ENCODE measurements around the gene MRRF. TPM values are rescaled to one million over a fixed set of nuclear protein-coding genes. Genes with fewer than 3 reads are reported as not detected.

Gene MRRF
- total RNA-seq, 3 donors from 2014 or later (not counting 1 experiment from before 2014, with no cell fraction given): 17.7 to 29.9 (median 21.3) TPM

DNA sequence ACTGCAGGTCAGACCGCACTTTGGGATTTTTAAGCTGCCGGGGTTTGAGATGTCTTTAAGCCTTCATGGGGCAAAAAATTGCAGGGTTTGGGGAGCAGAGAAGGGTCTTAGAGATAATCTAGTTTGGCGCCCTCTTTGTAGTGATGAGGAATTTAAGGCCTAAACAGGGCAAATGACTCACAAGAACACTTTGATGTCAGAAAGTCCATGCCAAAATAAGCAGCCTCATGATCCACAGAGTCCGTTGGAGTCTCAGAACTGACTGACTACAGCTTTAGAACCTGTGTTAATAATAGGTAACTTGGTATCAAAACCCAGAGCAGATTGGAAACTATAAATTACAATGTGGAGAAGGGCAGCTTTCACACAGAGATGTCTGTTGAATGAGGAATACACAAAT lies 70.2 kb downstream of the MRRF start:
- H3K36me3 ChIP-seq (ENCODE audit: control insufficient read depth, insufficient read depth, low read length): no peaks in the 10 kb centered on the region
- H3K27ac ChIP-seq (ENCODE audit: low read length): no peak overlapping the region
- intact Hi-C loops (cut with micrococcal nuclease): no loop called here
- H3K9me3 ChIP-seq (ENCODE audit: control insufficient read depth, insufficient read depth, low read length): no peaks in the 10 kb centered on the region
- Mint-ChIP-seq H3K36me3 (no peaks in the 10 kb centered on the region), H3K4me1 (no peaks in the 10 kb centered on the region), H3K9me3 (no peaks in the 10 kb centered on the region), H3K4me3 (no peak overlapping the region), H3K27me3 (ENCODE audit: low read depth in 2 of 2) (peaks cover 0 to 3% of the 10 kb centered on the region in 2 donors), H3K27ac (no peak overlapping the region)
- no peak for ATAC-seq
- H3K27me3 ChIP-seq (ENCODE audit: control insufficient read depth, insufficient read depth, low read length): no peaks in the 10 kb centered on the region
- WGBS (ENCODE audit: insufficient coverage): 89% methylated on average over 4 of the region's 4 CpGs
- no peak overlapping the region for H3K4me3 ChIP-seq (ENCODE audit: low read length)
- TF ChIP-seq, protein P1, sequence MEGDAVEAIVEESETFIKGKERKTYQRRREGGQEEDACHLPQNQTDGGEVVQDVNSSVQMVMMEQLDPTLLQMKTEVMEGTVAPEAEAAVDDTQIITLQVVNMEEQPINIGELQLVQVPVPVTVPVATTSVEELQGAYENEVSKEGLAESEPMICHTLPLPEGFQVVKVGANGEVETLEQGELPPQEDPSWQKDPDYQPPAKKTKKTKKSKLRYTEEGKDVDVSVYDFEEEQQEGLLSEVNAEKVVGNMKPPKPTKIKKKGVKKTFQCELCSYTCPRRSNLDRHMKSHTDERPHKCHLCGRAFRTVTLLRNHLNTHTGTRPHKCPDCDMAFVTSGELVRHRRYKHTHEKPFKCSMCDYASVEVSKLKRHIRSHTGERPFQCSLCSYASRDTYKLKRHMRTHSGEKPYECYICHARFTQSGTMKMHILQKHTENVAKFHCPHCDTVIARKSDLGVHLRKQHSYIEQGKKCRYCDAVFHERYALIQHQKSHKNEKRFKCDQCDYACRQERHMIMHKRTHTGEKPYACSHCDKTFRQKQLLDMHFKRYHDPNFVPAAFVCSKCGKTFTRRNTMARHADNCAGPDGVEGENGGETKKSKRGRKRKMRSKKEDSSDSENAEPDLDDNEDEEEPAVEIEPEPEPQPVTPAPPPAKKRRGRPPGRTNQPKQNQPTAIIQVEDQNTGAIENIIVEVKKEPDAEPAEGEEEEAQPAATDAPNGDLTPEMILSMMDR (IDR thresholded peaks at IDR 0.05): no peak
- no peak for DNase-seq
- no peaks in the 10 kb centered on the region for H3K4me1 ChIP-seq (ENCODE audit: control insufficient read depth, insufficient read depth, low read length)

DNA sequence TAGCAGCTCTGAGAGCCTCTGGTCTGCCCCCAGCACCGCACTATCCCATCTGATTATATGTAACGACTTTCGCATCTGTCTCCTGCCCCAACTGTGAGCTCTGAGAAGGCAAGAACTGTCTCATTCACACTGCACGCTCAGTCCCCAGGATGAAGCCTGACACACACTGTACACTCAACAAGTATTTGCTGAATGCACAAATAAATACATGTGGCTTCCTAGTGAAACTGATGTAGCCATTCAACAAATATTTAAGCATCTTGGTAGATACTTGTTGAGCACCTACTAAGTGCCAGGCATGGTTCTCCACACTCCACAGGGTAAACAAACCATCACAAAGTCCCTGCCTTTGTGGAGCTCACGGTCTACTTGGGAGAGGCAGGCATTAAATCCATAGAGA lies 71.5 kb downstream of the MRRF start:
- intact Hi-C loops (cut with micrococcal nuclease): no loop called here
- Histone ChIP-seq H3K27ac (ENCODE audit: low read length) (no peak overlapping the region), H3K36me3 (ENCODE audit: control insufficient read depth, insufficient read depth, low read length) (no peaks in the 10 kb centered on the region), H3K4me1 (ENCODE audit: control insufficient read depth, insufficient read depth, low read length) (no peaks in the 10 kb centered on the region), H3K9me3 (ENCODE audit: control insufficient read depth, insufficient read depth, low read length) (no peaks in the 10 kb centered on the region), H3K4me3 (ENCODE audit: low read length) (no peak overlapping the region), H3K27me3 (ENCODE audit: control insufficient read depth, insufficient read depth, low read length) (no peaks in the 10 kb centered on the region)
- no peak overlapping the region for H3K4me3 Mint-ChIP-seq
- no peaks in the 10 kb centered on the region for H3K36me3 Mint-ChIP-seq
- 87% methylated on average over 5 of the region's 5 CpGs for WGBS (ENCODE audit: insufficient coverage)
- no peak for DNase-seq
- no peak for ATAC-seq
- H3K9me3 Mint-ChIP-seq: no peaks in the 10 kb centered on the region
- H3K27ac Mint-ChIP-seq: no peak overlapping the region
- no peaks in the 10 kb centered on the region for H3K4me1 Mint-ChIP-seq
- H3K27me3 Mint-ChIP-seq (ENCODE audit: low read depth in 2 of 2): peaks cover 0 to 3% of the 10 kb centered on the region in 2 donors
- TF ChIP-seq, protein P1 (IDR thresholded peaks at IDR 0.05): no peak

DNA sequence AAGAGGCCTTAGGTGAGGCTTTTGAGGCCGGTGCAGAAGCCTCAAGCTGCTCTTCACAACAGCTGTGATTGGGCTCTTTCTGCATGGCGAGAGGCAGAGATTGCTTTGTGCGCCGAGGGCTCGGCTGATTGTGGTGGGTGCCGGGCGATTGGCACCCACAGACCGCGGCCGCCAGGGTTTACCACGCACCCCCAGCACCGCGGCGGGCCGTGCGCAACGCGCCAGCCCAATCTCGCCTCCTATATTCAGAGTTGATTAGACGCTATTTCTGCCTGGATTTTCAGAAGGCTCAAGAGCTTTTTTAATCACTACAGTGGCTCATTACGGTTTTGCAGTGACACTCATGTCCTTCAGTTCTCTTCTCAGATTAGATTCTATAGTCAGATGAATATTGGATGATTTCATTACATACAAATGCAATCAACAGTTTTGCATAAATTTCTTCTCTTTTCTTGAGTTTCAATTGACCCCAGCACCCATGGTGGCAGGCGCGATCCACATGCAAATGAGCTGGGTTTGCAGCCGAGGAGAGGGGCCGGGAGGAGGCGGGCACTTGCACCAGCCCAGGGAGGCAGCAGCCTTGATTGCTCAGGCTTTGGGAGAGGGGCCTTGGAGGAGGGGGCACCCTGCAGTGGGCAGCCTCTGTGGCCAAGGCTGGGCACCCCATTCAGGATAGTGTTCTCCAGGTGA lies 72.3 kb downstream of the MRRF start:
- Mint-ChIP-seq H3K36me3 (no peaks in the 10 kb centered on the region), H3K27ac (no peak overlapping the region), H3K27me3 (ENCODE audit: low read depth in 2 of 2) (peaks cover 0 to 3% of the 10 kb centered on the region in 2 donors), H3K9me3 (no peaks in the 10 kb centered on the region), H3K4me1 (no peaks in the 10 kb centered on the region), H3K4me3 (no peak overlapping the region)
- Histone ChIP-seq H3K36me3 (ENCODE audit: control insufficient read depth, insufficient read depth, low read length) (no peaks in the 10 kb centered on the region), H3K4me1 (ENCODE audit: control insufficient read depth, insufficient read depth, low read length) (no peaks in the 10 kb centered on the region), H3K27me3 (ENCODE audit: control insufficient read depth, insufficient read depth, low read length) (no peaks in the 10 kb centered on the region), H3K27ac (ENCODE audit: low read length) (no peak overlapping the region), H3K4me3 (ENCODE audit: low read length) (no peak overlapping the region), H3K9me3 (ENCODE audit: control insufficient read depth, insufficient read depth, low read length) (no peaks in the 10 kb centered on the region)
- ATAC-seq: no peak
- no peak for DNase-seq
- 77% methylated on average over 25 of the region's 26 CpGs for WGBS (ENCODE audit: insufficient coverage)
- intact Hi-C loops (cut with micrococcal nuclease): no loop called here
- TF ChIP-seq, protein P1 (IDR thresholded peaks at IDR 0.05): no peak

DNA sequence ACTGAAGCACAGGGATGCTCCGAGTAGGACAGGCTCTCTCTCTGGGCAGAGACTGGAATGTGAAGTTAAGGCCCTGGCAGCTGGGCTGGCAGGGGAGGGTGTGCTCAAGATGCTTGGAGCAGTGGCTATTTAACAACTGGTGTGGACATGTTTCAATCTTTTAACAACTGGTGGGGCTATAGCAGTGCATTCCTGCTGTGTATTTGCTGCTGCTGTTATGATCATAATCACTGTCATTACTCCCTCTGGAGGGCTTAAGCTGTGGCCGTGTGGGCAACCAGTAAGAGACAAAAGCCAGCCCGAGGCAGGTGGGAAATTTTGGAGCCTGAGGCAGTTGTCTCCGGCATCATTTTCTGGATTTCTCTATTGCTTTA lies 72.9 kb downstream of the MRRF start:
- Mint-ChIP-seq H3K27ac (no peak overlapping the region), H3K36me3 (no peaks in the 10 kb centered on the region), H3K4me1 (no peaks in the 10 kb centered on the region), H3K9me3 (no peaks in the 10 kb centered on the region), H3K27me3 (ENCODE audit: low read depth in 2 of 2) (peaks cover 0 to 3% of the 10 kb centered on the region in 2 donors), H3K4me3 (no peak overlapping the region)
- Histone ChIP-seq H3K9me3 (ENCODE audit: control insufficient read depth, insufficient read depth, low read length) (no peaks in the 10 kb centered on the region), H3K27ac (ENCODE audit: low read length) (no peak overlapping the region), H3K4me3 (ENCODE audit: low read length) (no peak overlapping the region), H3K4me1 (ENCODE audit: control insufficient read depth, insufficient read depth, low read length) (no peaks in the 10 kb centered on the region), H3K36me3 (ENCODE audit: control insufficient read depth, insufficient read depth, low read length) (no peaks in the 10 kb centered on the region), H3K27me3 (ENCODE audit: control insufficient read depth, insufficient read depth, low read length) (no peaks in the 10 kb centered on the region)
- ATAC-seq (no peak), DNase-seq (no peak)
- TF ChIP-seq, protein P1 (IDR thresholded peaks at IDR 0.05): no peak
- intact Hi-C loops (cut with micrococcal nuclease): no loop called here
- 82% methylated on average over 4 of the region's 4 CpGs for WGBS (ENCODE audit: insufficient coverage)

All from natural killer cell (primary cell).